ENCODE results near the gene SMG5.
A peak's percentile ranks its signal among the peaks of the same experiment; 100 is the strongest.
"Not testable (repeated sequence)": the region's sequence is repeated elsewhere in the genome, so short reads cannot be mapped to it uniquely, and the experiment has no call there.

Gene SMG5, protein sequence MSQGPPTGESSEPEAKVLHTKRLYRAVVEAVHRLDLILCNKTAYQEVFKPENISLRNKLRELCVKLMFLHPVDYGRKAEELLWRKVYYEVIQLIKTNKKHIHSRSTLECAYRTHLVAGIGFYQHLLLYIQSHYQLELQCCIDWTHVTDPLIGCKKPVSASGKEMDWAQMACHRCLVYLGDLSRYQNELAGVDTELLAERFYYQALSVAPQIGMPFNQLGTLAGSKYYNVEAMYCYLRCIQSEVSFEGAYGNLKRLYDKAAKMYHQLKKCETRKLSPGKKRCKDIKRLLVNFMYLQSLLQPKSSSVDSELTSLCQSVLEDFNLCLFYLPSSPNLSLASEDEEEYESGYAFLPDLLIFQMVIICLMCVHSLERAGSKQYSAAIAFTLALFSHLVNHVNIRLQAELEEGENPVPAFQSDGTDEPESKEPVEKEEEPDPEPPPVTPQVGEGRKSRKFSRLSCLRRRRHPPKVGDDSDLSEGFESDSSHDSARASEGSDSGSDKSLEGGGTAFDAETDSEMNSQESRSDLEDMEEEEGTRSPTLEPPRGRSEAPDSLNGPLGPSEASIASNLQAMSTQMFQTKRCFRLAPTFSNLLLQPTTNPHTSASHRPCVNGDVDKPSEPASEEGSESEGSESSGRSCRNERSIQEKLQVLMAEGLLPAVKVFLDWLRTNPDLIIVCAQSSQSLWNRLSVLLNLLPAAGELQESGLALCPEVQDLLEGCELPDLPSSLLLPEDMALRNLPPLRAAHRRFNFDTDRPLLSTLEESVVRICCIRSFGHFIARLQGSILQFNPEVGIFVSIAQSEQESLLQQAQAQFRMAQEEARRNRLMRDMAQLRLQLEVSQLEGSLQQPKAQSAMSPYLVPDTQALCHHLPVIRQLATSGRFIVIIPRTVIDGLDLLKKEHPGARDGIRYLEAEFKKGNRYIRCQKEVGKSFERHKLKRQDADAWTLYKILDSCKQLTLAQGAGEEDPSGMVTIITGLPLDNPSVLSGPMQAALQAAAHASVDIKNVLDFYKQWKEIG

DNA sequence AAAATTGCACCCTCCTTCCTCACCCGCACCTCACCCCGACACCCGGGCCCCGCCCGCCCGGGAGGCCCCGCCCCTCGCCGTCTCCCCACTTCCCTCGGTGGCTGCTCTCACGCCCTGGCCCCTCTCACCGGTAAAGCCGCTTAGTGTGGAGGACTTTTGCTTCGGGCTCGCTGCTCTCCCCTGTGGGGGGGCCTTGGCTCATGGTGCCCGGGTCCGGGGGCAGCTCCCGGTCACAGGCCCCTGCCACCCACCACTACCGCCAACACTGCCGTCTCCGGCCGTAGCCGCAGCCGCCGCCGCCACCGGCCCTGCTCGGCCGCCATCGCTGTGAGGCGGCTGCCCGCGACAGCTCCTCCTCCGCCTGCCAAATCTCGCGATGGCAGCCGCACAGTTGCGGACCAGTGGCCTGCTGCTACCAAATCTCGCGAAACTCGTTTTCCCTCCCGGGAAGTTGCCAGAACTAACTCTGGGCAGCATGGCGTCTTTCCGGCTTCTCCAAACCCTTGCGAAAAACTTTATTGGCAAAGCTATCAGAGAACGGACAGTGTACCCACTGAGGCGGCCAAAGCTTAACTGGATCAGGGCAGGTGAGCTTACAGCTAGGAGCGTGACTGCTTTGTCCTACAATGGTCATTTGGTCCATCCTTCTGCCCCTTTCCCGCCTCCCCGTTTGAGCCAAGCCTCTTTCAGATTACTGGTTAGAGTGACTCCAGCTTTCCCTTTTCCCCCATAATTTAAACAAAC, at the start of gene SMG5:
Gene SMG5, minus strand, starts transcription at position 347 of the 744 bp plus-strand sequence. Its CDS starts 145 bp downstream, at position 202.
- DNase-seq (ENCODE audit: low read depth in 3 of 3): peak; percentile 91 to 95 (median 95)

DNA sequence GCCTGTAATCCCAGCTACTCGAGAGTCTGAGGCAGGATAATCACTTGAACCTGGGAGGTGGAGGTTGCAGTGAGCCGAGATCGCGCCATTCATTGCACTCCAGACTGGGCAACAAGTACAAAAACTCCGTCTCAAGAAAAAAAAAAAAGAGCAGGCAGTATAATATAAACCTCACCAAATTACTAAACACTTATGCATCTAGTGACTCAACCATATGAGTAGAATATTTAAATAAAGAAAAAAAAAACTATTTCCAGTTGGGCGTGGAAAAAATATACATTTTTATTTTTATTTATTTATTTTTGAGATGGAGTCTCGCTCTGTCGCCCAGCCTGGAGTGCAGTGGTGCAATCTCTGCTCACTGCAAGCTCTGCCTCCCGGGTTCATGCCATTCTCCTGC, 40.6 kb upstream of the SMG5 start:
- not testable (repeated sequence) for DNase-seq (ENCODE audit: low read depth in 3 of 3)

DNA sequence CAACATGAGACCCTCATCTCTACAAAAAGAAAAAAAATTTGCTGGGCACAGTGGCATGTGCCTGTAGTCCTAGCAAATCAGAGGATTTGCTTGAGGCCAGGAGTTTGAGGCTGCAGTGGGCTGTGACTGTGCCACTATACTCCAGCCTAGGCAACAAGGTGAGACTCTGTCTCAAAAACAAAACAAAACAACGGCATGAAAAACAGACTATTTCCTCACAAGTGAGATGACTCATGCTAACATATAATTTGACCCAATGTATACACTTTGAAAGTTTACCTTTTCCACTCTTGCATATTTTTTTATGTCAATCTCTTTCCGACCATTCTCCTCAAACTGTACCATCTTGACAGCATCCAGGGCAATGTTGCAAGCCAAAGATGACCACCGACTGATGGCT, 37.9 kb upstream of the SMG5 start:
- no peak for DNase-seq (ENCODE audit: low read depth in 3 of 3)

DNA sequence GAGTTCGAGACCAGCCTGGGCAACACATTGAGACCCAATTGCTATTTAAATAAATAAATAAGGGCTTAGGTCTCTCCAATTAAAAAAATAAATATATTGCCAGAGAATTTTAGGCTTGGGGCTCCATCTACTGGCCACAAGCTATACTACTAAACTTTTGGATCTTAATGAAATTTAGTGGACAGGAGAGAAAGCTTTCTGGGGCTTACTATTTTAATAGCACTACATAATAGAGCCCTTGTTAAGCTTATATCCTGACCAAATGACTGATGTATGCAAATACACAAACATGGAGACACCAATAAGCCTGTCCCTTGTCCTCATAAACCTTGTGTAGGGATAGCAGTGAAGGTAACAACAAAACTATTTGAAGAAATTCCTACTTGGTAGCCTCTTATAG, 37.0 kb upstream of the SMG5 start:
- no peak for DNase-seq (ENCODE audit: low read depth in 3 of 3)

DNA sequence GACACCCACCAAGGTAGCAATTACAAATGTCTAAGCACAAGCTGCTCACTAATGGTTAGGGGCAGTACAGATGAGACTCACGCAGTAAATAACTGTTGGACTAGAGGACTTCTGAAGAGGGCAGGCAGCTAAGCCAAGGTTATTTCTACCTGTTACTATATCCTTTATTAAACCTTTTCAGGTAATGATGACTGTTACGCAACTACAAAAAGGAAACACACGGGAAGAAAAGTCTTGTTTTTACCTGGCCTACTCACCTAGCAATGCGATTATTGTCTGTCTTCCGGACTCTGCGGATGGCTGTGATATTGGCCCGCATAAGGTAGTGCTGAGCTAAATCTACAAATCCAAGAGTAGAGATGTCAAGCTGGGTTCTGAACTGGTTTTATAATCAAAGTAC, 34.3 kb upstream of the SMG5 start:
- no peak for DNase-seq (ENCODE audit: low read depth in 3 of 3)

DNA sequence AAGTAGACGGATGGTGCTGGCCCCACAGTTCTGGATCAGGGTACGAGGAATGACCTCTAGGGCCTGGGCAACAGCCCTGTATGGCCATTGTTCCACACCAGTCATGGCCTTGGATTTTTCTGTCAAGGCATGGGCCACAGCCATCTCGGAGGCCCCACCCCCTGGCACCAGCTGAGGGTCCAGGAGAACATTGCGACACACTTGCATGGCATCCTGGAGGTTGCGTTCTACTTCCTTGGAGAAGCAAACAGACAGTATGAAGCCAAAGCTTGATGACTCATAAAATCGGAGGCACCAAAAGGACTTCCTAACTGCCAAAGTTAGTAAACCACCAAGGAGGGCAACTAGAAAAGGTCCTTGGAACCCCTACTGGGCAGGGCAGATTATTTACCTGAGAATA, 28.3 kb upstream of the SMG5 start:
- no peak for DNase-seq (ENCODE audit: low read depth in 3 of 3)

DNA sequence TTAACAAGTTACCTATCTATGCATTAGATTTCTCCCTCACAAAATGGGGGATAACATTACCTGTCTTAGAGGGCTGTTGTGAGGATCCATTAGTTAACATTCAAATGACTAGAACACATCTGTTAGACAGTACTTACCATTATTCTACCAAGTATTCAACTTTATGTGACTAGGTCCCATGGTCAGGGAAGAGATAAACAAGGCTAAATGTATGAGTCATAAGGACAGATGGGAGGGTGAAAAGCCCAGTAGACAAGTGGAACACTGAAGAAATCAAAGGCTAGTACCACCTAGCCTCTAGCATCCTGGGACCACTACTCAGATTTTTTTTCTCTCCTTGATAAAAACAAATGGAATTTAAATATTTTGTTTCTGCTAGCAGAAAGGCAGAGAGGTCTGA, 25.5 kb upstream of the SMG5 start:
- no peak for DNase-seq (ENCODE audit: low read depth in 3 of 3)

DNA sequence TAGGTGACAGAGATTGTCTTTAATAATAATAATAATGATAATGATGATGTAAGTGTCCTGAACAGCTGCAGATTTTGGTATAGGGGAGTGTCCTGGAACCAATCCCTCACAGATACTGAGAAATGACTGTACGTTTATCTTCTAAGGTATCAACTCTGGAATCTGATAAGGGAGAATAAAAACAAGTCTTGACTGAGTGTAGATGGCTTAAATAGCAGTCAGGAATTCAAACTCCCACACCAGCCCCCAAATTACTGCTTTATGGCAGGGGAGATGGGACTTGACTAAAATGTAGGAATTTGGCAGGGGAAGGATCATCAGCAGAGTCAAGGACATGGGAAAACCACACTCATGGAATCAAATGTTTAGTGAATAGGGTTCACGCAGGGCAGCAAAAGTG, 22.6 kb upstream of the SMG5 start:
- no peak for DNase-seq (ENCODE audit: low read depth in 3 of 3)

DNA sequence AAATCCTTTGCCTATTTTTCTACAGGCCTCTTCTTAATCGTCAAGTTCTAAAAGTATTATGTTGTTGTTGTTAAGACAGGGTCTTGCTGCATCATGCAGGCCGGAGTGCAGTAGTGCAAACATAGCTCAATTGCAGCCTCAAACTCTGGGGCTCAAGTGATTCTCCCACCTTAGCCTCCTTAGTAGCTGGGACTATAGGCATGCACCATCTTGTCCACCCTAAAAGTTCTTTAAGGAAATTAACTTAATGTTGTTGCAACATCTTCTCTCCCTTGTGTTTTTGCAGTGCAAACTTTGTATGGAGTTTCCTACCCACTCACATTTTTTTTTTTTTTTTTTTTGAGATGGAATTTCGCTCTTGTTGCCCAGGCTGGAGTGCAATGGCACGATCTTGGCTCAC, 20.6 kb upstream of the SMG5 start:
- no peak for DNase-seq (ENCODE audit: low read depth in 3 of 3)

DNA sequence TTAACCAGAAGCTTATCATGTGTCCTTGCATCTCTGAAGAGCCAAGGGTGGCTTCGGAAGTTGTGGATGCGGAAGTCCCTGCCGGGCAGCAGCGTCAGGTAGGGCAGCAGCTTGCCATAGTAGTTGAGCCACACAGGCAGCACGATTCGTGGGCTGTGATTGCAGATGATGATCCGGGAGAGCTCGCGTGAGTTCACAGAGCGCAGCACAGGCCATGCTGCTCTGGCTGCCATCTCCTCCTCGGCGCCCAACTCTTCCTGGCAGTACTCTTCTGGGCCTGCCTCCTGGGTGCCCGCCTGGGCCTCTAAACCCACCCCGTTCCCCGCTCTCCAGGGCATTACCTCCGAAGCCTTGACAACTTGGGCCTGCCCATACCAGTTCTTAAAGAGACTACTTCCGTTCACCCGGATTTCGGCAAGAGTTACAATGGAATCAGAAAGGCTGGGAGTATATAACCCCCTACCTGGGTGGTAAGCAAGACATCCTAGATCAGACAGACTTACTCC, 16.3 kb upstream of the SMG5 start, which contains the start of gene VHLL:
Gene VHLL, minus strand, starts transcription at position 456 of the 506 bp plus-strand sequence. Its CDS starts 118 bp downstream, at position 338.
- no peak for DNase-seq (ENCODE audit: low read depth in 3 of 3)

DNA sequence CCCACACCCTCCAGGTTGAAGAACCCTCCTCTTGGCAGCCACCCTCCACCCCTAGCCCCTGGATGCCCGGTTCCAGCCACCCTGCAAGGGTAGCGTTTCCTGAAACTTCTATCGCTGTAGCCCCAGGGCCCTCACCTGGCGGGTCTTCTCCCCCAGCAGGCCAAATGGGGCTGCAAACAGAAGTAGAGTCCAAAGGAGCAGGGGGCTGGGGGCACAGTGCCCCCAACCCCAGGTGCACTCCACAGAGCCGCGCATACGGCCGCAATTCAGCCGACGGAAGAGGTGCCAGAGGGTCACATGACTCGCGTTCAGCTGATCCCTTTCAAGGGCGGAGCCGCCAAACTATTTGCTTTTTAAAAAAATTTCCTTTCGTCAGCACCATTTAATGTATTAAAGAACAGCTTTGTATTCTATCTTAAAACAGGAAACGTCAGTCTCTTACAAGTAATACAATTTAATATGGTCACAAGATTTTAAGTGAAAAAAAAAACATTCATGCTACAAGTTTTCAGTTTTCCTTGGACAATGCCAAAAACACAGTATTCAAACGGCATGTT, 12.8 kb upstream of the SMG5 start, which contains the start of gene GLMP:
Gene GLMP, minus strand, starts transcription at position 289 of the 557 bp plus-strand sequence. Its CDS starts 34 bp downstream, at position 255.
- peak; percentile 17 to 47 (median 31) for DNase-seq (ENCODE audit: low read depth in 3 of 3)

DNA sequence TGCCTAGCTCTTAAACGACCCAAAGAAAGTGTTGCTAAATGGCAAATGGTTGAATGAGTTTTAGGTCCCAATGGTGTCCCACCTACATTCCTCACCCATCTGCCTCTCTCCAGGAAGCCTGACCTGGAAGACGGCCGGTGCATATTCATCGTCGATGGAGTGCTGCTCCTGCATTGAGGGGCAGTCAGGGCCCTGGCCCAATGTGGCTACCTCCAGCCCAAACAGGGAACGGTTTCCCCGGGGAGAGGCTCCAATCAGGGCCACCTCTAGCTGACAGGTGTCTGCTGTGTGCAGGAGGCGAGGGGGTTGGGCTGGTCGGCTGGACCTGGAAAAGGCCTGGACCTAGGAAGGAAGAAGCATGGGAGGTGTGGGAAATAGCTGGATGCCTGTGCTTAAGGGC, 11.3 kb upstream of the SMG5 start:
- DNase-seq (ENCODE audit: low read depth in 3 of 3): no peak

DNA sequence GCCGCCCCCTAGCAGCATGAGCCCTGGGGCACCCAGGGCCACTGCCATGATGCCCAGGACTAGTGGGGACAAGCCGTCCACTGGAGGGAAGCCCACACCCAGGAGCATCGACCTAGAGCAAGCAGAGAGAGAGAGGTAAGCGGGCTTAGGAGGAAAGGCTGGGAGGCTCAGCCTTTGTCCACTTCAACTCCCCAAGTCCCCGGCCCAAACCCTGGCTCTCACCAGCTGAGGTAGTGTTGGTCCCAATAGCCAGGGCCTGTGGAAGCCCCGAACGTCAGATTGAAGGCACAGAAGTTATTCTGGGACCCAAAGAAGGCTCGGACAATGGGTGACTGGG, 10.4 kb upstream of the SMG5 start:
- no peak for DNase-seq (ENCODE audit: low read depth in 3 of 3)

DNA sequence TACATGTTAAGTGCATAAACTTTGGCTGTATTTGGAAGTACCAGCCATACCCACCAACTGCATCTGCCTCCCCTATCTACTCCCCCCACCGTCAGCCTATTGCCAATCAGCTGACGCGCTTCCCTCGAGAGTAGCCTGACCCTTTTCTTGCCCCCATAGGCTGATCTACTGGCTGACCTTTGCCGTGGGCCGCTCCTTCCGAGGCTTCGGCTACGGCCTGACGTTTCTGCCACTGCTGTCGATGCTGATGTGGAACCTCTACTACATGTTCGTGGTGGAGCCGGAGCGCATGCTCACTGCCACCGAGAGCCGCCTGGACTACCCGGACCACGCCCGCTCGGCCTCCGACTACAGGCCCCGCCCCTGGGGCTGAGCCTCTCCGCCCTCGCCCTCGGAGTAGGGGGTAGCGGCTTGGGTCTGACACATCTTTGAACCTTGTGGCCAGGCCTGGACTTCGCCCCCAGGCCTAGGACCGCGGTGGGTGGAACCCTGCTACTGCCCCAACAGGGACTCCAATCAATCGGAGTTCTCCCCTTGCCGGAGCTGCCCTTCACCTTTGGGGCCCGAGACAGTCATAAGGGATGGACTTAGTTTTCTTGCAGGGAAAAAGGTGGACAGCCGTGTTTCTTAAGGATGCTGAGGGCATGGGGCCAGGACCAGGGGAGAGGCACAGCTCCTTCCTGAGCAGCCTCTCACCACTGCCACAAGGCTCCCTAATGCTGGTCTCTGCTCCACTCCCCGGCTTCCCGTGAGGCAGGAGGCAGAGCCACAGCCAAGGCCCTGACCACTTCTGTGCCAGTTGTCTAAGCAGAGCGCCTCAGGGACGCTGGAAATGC, 8.8 kb upstream of the SMG5 start:
- peak in 1 of 3 experiments; percentile 13 for DNase-seq (ENCODE audit: low read depth in 3 of 3)

DNA sequence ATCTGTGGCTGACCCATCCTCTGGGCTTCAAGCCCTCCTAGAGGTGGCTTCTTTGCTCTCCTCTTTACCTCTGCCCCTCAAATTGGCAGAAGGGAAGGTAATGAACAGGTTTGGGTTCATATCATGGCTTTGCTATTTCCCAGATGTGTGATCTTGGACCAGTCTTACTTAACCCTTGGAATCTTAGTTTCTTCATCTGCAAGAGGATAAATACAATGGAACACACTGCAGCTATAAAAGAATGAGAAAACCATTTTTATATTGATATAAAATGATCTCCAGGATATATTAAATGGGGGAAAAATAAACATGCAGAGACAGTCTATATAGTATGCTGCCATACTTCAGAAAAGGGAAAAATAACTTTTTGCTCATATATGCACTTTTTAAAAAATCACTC, 7.2 kb upstream of the SMG5 start:
- no peak for DNase-seq (ENCODE audit: low read depth in 3 of 3)

DNA sequence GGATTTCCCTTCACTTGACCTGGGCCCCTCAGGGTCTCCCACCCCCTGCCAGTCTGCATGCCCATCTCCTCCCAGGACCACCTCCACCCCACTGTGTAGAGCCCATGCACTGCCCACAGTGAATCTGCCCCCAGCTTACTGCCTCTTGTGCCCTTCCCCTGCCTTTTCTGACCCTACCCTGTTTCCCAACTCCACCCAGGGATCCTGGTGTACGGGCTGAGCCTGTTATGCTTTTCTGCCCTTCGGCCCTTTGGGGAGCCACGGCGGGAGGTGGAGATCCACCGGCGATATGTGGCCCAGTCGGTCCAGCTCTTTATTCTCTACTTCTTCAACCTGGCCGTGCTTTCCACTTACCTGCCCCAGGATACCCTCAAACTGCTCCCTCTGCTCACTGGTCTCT, 3.4 kb upstream of the SMG5 start:
- DNase-seq (ENCODE audit: low read depth in 3 of 3): no peak

DNA sequence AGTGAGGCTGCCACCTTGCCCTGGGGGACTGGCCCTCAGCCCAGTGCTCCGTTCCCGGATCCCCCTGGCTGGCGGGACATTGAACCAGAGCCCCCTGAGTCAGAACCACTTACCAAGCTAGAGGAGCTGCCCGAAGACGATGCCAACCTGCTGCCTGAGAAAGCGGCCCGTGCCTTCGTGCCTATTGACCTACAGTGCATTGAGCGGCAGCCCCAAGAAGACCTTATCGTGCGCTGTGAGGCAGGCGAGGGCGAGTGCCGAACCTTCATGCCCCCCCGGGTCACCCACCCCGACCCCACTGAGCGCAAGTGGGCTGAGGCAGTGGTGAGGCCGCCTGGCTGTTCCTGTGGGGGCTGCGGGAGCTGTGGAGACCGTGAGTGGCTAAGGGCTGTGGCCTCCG, 2.8 kb upstream of the SMG5 start:
- no peak for DNase-seq (ENCODE audit: low read depth in 3 of 3)

DNA sequence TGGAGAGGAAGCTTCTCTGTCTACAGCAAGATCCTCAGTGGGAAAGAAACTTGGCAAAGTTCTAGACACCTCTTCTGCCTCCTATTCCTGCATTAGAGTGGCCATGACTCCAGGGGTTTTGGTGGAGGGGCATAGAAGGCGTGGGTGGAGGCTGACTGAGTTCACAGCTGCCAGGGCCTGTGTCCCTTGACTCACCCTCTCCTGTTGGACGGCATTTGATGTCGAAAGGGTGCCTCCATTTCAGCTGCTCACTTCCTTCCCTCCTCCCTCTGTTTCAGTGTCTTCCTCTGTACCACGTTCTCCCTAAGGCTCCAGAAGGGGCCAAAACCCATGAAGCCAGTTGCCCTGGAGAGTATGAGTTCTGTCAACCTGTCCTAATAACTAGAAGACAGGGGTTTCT, 2.1 kb upstream of the SMG5 start:
- DNase-seq (ENCODE audit: low read depth in 3 of 3): no peak

DNA sequence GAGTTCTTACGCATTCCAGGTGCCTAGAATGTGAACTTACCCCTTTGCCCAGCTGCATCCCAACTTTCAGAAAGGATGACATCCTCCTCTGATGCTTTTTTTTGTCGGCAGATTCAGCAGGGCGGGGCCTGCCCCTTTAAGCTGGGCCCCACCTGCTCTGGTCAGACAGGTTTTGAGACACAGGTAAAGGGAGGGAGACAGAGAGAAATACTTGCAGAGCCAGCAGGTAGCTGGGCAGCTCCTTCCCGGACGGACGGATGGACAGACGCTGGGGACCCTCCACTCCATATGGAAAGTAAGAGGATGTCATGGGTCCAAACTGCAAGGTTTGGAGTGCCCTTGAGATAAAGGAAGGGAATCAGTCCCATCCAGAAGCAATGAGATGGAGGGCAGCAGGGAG, 1.5 kb upstream of the SMG5 start, which contains the start of gene TMEM79:
Gene TMEM79, plus strand, starts transcription at position 214 of the 400 bp plus-strand sequence. CDS start 902 bp downstream, outside the sequence.
- DNase-seq (ENCODE audit: low read depth in 3 of 3): no peak

DNA sequence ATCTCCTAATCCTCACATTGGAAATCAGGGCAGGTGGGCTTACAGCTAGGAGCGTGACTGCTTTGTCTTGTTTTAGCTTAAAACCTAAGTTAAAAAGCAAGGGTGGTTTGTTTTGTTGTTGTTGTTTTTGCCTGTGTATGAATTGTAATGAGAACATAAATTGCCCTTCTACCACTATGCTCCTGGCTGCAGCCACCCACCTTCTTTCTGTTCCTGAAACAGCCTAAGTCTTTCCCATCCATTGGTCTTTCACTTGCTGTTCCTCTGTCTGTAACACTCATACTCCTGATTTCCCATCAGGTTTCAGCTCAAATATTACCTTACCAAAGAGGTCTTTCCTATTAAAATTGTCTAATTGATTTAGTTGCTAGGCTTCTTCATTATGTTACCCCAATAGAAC, 896 bp upstream of the SMG5 start:
- DNase-seq (ENCODE audit: low read depth in 3 of 3): no peak
